IgD-negative memory B cell (primary cell): ENCODE measurements around the gene TBC1D23. TPM values are rescaled to one million over a fixed set of nuclear protein-coding genes. Genes with fewer than 3 reads are reported as not detected.
A peak's percentile ranks its signal among the peaks of the same experiment; 100 is the strongest.
"Not testable (repeated sequence)": the region's sequence is repeated elsewhere in the genome, so short reads cannot be mapped to it uniquely, and the experiment has no call there.

Experiments used
- H3K27ac Mint-ChIP-seq, 3 donors: one replicate each; pipeline ENCODE4 v1.8.0; 2020 to 2022; ENCODE audit warnings: mild to moderate bottlenecking in 3 of 3, mixed read lengths in 3 of 3, moderate library complexity in 1 of 3
- H3K27me3 Mint-ChIP-seq: one replicate; pipeline ENCODE4 v1.8.0; 2021; ENCODE audit warnings: mixed read lengths
- H3K36me3 Mint-ChIP-seq: one replicate; pipeline ENCODE4 v1.8.0; 2020; ENCODE audit warnings: mild to moderate bottlenecking, mixed read lengths
- H3K4me1 Mint-ChIP-seq, 3 donors: one replicate each; pipeline ENCODE4 v1.8.0; 2020 to 2022; ENCODE audit warnings: mixed read lengths in 3 of 3, mild to moderate bottlenecking in 1 of 3
- H3K4me3 Mint-ChIP-seq, 4 donors: one replicate each; pipeline ENCODE4 v1.8.0; 2020 to 2022; ENCODE audit warnings: mild to moderate bottlenecking in 4 of 4, mixed read lengths in 4 of 4, moderate library complexity in 3 of 4
- H3K9me3 Mint-ChIP-seq, 3 donors: one replicate each; pipeline ENCODE4 v1.8.0; 2020 to 2021; ENCODE audit warnings: mixed read lengths in 3 of 3, mild to moderate bottlenecking in 1 of 3
- polyA plus RNA-seq: library from polyadenylated mRNA; unstranded; fragments of 300-500 nt; fragmentation: Illumina TruSeq; gene quantifications from one replicate; pipeline ENCODE4 v1.2.3, GENCODE V29; 2021

The TBC1D23 gene
- polyA plus RNA-seq, 1 donor from 2014 or later = 17.2 TPM

DNA sequence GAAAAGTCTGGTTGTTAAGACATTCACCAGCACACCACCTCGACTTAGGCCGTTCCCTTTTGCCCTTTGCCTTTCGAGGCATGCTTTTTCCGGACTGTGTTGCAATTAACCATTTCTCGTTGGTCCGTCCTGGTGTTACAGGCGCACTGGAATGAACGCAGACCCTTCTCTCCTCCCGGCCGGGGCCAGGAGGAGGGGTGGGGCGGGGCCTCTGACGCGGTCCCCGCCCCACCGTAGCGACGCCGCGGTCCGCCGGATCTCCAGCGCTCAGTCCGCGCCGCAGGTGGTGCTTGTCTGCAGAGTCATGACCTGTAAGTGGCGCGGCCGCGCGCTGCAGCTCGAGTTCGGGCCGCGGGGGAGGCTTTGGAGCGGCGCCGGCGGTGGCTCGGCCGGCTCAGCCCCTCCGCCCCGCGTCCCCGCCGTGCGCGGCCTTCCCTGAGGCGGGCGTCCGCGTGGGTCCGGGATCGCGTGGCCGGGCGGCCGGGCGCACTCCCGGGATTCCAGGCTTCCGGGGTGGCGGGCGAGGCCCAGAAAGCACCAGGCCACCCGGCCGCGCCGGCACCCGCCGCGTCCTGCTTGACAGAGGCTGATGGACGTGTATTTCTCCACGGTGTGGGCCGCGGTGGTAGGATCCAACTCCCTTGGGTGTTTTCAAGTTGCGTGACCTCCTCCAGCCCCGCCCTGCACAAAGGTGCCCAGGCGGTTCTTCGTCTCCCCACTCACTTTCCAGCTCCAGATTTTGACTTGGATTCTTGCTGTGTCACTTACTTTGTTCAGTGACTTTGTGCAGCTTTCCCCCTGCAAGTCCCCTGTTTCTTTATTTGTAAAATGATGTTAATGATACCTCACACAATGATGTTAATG is 73.9 kb downstream of the TBC1D23 start, which contains the start of gene NIT2:
TSS of gene NIT2 (plus strand) at position 270 of the 864 bp plus-strand sequence. CDS start at position 305, 35 bp downstream.
- H3K27ac Mint-ChIP-seq = peak within 1 kb of the TSS; percentile 94 to 95 (median 94)
- H3K9me3 Mint-ChIP-seq = no peaks in the 10 kb centered on the region

DNA sequence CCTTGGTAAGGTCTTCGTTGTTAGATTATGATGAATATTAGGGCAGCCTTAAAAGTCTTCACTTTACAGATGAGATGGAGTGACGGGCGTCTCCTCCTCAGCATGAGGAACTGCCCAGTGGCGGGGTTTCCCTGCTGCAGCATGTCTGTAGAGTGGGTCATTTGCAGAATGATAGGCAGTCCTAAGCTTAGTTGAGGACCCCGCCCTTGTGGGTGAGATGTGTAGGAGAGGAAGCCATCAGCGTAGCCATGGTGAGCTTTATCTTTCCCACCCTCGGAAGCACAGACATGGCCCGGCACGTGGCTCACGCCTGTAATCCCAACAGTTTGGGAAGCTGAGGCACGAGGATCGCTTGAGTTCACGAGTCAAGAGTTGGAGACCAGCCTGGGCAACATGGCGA is 74.6 kb downstream of the TBC1D23 start:
- Mint-ChIP-seq H3K9me3 (no peaks in the 10 kb centered on the region), H3K27ac (peak overlapping the region; percentile 94 to 95 (median 94)), H3K4me1 (peaks cover 14 to 22% (median 18%) of the 10 kb centered on the region in 3 donors), H3K27me3 (no peaks in the 10 kb centered on the region), H3K4me3 (peak overlapping the region; percentile 94 to 99 (median 96)), H3K36me3 (no peaks in the 10 kb centered on the region)

More for the DNA sequence above, 73.9 kb downstream of the TBC1D23 start, which contains the start of gene NIT2:
- H3K4me3 Mint-ChIP-seq = peak within 1 kb of the TSS; percentile 94 to 99 (median 96)
- H3K36me3 Mint-ChIP-seq = no peaks in the 10 kb centered on the region
- H3K27me3 Mint-ChIP-seq = no peaks in the 10 kb centered on the region
- H3K4me1 Mint-ChIP-seq = peaks cover 14 to 22% (median 18%) of the 10 kb centered on the region in 3 donors

DNA sequence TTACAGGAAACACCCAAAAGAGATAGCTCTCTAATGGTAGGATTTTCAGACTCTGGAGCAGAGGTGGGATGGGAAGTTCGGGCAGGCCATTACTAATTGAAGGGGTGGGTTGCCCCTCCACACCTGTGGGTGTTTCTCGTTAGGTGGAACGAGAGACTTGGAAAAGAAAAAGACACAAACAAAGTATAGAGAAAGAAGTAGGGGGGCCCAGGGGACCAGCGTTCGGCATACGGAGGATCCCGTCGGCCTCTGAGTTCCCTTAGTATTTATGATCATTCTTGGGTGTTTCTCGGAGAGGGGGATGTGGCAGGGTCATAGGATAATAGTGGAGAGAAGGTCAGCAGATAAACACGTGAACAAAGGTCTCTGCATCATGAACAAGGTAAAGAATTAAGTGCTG is 75.4 kb downstream of the TBC1D23 start:
- H3K9me3 Mint-ChIP-seq, H3K36me3 Mint-ChIP-seq, H3K27me3 Mint-ChIP-seq: not testable (repeated sequence)
- peak overlapping the region in 3 of 4 donors; percentile 51 to 99 (median 70) for H3K4me3 Mint-ChIP-seq
- H3K4me1 Mint-ChIP-seq = peaks cover 14 to 22% (median 18%) of the 10 kb centered on the region in 3 donors
- H3K27ac Mint-ChIP-seq = peak overlapping the region in 1 of 3 donors; percentile 94

DNA sequence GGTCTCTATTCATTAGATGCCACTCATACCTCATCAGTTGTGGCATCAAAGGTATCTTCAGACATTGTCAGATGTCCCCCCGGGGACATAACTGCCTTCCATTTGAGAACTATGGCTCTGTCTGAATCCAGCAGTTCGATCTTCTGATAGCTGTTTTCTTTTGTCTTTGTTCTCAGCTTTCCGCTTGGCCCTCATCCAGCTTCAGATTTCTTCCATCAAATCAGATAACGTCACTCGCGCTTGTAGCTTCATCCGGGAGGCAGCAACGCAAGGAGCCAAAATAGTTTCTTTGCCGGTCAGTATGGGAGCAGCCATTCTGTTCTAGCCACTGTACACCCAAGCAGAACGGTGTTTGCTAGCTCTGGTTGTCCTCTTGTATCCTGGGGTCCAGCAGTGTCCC is 78.1 kb downstream of the TBC1D23 start:
- Mint-ChIP-seq H3K27ac (peak overlapping the region in 1 of 3 donors; percentile 39), H3K27me3 (no peaks in the 10 kb centered on the region), H3K4me3 (no peak overlapping the region), H3K4me1 (peaks cover 10 to 17% (median 15%) of the 10 kb centered on the region in 3 donors), H3K9me3 (peaks cover 0 to 2% (median 0%) of the 10 kb centered on the region in 3 donors), H3K36me3 (peaks cover 7% of the 10 kb centered on the region)

DNA sequence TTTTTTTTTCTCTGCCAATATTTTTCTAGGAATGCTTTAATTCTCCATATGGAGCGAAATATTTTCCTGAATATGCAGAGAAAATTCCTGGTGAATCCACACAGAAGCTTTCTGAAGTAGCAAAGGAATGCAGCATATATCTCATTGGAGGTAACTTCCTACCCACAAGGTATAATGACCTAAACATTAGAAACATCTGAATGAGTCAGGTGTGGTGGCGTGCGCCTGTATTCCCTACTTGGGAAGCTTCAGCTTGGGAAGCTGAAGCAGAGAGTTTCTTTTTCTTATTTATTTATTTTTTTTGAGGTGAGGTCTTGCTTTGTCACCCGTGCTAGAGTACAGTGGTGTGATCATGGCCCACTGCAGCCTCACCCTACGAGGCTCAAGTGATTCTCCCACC is 79.0 kb downstream of the TBC1D23 start:
- Mint-ChIP-seq H3K4me3 (no peak overlapping the region), H3K9me3 (peaks cover 0 to 2% (median 0%) of the 10 kb centered on the region in 3 donors), H3K36me3 (peaks cover 7% of the 10 kb centered on the region), H3K4me1 (peaks cover 7 to 13% (median 12%) of the 10 kb centered on the region in 3 donors), H3K27me3 (no peaks in the 10 kb centered on the region), H3K27ac (peak overlapping the region in 1 of 3 donors; percentile 39)

DNA sequence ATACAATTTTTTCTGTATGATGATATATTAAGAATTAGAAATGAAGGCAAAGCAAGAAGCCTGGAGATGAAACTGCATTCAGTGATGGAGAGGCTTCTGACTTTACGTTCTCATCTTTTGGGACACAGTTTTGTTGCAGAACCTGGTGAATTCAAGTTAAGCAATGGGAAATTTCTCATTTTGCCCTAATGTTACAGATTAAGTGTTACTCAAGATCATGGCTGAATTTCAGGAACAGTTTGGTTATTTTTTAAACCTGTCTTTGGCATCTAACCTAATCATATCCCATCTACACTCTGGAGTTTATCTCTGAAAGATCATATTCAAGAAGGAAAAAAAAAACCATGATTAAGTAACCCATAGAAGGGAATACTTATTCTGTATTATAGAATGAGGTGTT is 79.7 kb downstream of the TBC1D23 start:
- no peak overlapping the region for H3K27ac Mint-ChIP-seq
- H3K36me3 Mint-ChIP-seq = peaks cover 10% of the 10 kb centered on the region
- H3K27me3 Mint-ChIP-seq = no peaks in the 10 kb centered on the region
- H3K9me3 Mint-ChIP-seq = peaks cover 0 to 2% (median 0%) of the 10 kb centered on the region in 3 donors
- no peak overlapping the region for H3K4me3 Mint-ChIP-seq
- peaks cover 2 to 6% (median 6%) of the 10 kb centered on the region in 3 donors for H3K4me1 Mint-ChIP-seq

DNA sequence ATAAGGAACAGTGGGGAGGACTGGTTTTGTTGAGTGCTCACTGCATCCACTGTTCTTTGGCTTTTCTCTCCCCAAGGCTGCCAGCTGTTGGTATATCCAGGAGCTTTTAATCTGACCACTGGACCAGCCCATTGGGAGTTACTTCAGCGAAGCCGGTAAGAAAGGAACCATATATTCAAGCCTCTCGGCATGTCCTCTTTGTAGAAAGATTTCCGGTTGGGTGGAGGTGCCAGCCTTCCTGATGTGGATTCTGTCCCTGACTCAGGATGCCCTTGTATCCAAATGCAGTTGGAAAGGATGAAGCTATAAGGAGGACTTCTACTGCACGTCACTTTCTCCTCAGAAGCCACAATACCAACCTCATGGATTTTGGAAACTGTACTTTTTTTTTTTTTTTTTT is 87.9 kb downstream of the TBC1D23 start:
- H3K9me3 Mint-ChIP-seq = peaks cover 0 to 1% (median 0%) of the 10 kb centered on the region in 3 donors
- no peaks in the 10 kb centered on the region for H3K4me1 Mint-ChIP-seq
- H3K27me3 Mint-ChIP-seq = no peaks in the 10 kb centered on the region
- no peak overlapping the region for H3K4me3 Mint-ChIP-seq
- peaks cover 25% of the 10 kb centered on the region for H3K36me3 Mint-ChIP-seq
- H3K27ac Mint-ChIP-seq = no peak overlapping the region

DNA sequence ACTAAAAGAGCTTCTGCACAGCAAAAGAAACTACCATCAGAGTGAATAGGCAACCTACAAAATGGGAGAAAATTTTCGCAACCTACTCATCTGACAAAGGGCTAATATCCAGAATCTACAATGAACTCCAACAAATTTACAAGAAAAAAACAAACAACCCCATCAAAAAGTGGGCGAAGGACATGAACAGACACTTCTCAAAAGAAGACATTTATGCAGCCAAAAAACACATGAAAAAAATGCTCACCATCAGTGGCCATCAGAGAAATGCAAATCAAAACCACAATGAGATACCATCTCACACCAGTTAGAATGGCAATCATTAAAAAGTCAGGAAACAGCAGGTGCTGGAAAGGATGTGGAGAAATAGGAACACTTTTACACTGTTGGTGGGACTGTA is 91.0 kb downstream of the TBC1D23 start:
- not testable (repeated sequence) for H3K27ac Mint-ChIP-seq, H3K4me1 Mint-ChIP-seq, H3K9me3 Mint-ChIP-seq, H3K27me3 Mint-ChIP-seq, H3K4me3 Mint-ChIP-seq
- H3K36me3 Mint-ChIP-seq = peaks cover 19% of the 10 kb centered on the region

DNA sequence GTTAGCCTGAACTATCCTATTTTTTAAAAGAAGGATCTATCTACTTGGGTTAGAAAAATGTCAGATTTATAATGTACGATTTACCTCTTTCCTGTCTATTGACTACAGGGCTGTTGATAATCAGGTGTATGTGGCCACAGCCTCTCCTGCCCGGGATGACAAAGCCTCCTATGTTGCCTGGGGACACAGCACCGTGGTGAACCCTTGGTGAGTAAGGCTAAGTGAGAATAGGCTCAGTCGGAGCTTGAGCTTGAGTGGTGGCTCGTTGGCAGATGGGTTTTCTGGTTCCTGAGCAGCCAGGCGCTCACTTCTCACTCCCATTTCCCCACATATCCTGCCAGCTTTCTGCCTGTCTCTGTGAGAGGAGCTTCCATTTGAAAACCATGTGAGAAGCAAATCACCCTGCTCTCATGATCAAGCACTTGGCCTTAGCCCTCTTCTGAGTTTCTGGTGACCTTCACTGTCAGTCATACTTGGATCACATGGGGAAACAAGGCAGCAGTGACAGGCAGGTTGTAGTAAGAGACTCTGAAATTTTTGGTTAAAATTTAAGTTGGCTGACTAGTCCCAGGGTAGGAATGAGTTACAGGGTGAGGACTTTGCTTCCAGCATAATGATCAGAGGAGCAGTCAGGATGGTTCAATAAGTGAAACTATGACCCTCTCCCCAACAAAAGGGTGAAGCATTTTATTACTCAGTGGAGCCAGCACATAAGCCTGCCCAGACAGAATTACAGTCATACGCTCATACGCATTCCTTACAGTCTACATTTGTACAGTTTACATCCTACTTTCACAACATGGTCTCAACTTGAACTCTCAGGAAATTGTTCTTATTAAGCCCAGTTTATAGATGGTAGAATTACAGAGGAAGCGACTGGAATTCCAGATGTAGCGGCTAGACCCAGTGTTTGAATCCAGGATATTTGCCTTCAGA is 91.8 kb downstream of the TBC1D23 start:
- Mint-ChIP-seq H3K4me3 (no peak overlapping the region), H3K27ac (no peak overlapping the region), H3K27me3 (no peaks in the 10 kb centered on the region), H3K36me3 (peaks cover 19% of the 10 kb centered on the region), H3K9me3 (peaks cover 0 to 1% (median 0%) of the 10 kb centered on the region in 3 donors), H3K4me1 (no peaks in the 10 kb centered on the region)

DNA sequence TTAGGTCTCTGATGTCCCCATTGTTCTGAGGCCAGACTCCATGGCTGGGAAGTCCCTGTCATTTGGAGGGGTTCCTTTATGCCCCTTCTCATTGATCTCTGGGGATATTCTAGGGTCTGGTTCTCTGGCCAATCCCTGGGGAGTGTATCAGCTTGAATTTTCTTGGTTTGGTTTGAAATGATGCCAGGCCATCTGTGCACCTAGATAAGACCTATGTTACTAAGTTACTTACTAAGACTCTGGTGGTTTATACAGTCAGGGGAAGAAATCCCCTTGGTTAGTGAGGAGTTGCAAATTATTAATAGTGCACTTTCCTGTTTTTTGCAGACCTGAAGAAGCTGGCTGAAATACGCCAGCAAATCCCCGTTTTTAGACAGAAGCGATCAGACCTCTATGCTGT is 94.1 kb downstream of the TBC1D23 start:
- no peaks in the 10 kb centered on the region for H3K27me3 Mint-ChIP-seq
- peaks cover 0 to 1% (median 0%) of the 10 kb centered on the region in 3 donors for H3K9me3 Mint-ChIP-seq
- H3K4me3 Mint-ChIP-seq = no peak overlapping the region
- H3K36me3 Mint-ChIP-seq = peaks cover 13% of the 10 kb centered on the region
- H3K27ac Mint-ChIP-seq = peak overlapping the region in 1 of 3 donors; percentile 55
- H3K4me1 Mint-ChIP-seq = no peaks in the 10 kb centered on the region

DNA sequence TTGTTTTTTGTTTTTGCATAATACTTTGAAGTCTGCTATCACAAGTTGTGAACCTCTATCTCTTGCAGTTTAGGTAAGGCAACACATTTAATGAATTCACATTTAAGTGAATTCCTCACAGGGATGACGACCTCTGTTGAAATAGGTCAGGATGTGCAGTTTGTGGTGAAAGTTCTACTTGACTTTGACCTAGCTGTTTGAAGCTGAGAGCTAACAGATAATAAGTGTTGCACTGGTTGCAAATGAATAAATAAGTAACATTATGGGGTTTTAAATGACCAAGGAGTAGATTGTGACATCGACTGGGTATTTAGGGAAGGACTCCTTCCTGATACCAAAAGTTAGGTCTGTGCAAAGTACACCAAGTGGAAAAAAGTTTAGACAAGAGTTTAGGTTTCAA is 97.6 kb downstream of the TBC1D23 start:
- H3K4me3 Mint-ChIP-seq = no peak overlapping the region
- peaks cover 12% of the 10 kb centered on the region for H3K36me3 Mint-ChIP-seq
- peak overlapping the region in 1 of 3 donors; percentile 77 for H3K27ac Mint-ChIP-seq

DNA sequence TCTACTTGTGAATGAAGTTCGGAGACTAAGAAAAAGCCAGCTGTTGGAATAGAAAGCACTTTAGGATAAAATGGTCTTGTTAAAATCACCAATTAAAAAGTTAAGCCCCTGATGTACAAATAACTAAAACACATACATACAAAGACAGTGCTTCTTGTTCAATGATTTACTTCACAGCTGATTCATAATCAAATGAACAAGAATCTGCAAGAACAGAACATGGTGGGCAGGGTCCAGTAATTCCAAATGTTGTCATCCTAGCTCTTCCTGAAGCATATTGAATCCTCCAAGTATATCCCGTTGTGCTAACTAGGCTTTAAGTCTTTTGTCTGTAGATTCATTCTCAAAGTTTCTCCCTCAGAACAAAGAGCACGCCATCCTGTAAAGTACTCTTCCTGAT is 98.2 kb downstream of the TBC1D23 start:
- H3K27ac Mint-ChIP-seq = no peak overlapping the region
- peaks cover 0 to 4% (median 3%) of the 10 kb centered on the region in 3 donors for H3K9me3 Mint-ChIP-seq
- no peaks in the 10 kb centered on the region for H3K27me3 Mint-ChIP-seq
- no peaks in the 10 kb centered on the region for H3K4me1 Mint-ChIP-seq
- peaks cover 13% of the 10 kb centered on the region for H3K36me3 Mint-ChIP-seq
- no peak overlapping the region for H3K4me3 Mint-ChIP-seq

More for the DNA sequence above, 97.6 kb downstream of the TBC1D23 start:
- H3K27me3 Mint-ChIP-seq = no peaks in the 10 kb centered on the region
- no peaks in the 10 kb centered on the region for H3K4me1 Mint-ChIP-seq
- peaks cover 0 to 4% (median 3%) of the 10 kb centered on the region in 3 donors for H3K9me3 Mint-ChIP-seq

DNA sequence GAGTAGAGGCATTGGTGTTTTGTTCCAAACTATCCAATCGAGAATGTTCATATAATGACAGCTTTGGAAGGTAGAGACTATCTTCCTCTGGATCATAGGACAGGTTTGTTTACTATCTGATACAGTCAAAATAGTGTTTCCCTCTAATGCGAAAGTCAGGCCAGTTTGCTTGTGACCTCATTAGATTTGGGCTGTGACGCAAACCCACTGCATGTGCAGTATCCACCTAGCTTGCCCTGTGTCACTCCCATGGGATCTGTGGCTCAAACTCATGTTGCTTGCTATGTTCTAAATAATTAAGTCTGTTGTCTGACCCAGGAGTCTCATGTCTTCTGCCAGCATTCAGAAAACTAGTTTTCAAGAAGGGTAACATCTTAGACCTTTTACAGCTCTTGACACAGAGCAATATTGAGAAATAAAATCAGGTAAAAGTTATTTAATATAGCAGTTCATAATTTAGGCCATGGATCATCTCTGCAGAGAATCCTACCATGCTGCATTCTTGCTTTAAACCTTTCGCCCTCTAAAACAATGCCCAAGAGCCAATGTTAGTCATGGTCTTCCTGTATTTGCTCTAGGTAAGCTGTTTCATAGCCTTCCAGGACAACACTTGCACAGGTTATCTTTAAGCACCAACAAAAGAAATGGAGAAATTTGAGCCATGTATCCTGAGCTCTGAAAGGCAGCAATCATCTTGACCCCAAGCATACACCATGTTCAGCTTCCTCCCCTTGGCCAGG is 100.1 kb downstream of the TBC1D23 start:
- peaks cover 0 to 4% (median 3%) of the 10 kb centered on the region in 3 donors for H3K9me3 Mint-ChIP-seq
- peaks cover 13% of the 10 kb centered on the region for H3K36me3 Mint-ChIP-seq
- no peak overlapping the region for H3K27ac Mint-ChIP-seq
- no peaks in the 10 kb centered on the region for H3K27me3 Mint-ChIP-seq
- H3K4me1 Mint-ChIP-seq = no peaks in the 10 kb centered on the region
- no peak overlapping the region for H3K4me3 Mint-ChIP-seq

DNA sequence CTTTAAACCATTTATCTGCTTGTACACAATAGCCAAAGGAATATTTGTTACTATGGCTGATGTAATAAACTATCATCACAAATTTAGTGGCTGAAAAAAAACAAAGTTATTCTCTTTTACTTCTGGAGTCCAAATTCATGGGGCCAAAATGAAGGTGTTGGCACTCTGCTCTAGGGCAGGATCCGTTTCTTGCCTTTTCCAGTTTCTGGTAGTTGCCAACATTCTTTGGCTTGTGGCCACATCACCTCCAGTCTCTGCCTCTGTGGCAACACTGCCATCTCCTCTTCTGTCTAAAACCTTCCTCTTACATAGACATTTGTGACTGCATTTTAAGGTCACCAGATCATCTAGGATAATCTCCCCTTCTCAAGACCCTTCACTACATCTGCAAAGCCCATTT is 101.1 kb downstream of the TBC1D23 start:
- Mint-ChIP-seq H3K27ac (no peak overlapping the region), H3K36me3 (peaks cover 13% of the 10 kb centered on the region), H3K27me3 (no peaks in the 10 kb centered on the region), H3K4me3 (no peak overlapping the region), H3K4me1 (no peaks in the 10 kb centered on the region), H3K9me3 (peaks cover 0 to 4% (median 3%) of the 10 kb centered on the region in 3 donors)
